SJSA1 (cell line): ENCODE measurements around the gene CXCL6. TPM values are rescaled to one million over a fixed set of nuclear protein-coding genes. Genes with fewer than 3 reads are reported as not detected.

ENCODE experiments used
- DNase-seq, 2 experiments: peaks; one replicate each; pipeline ENCODE4 v3.0.0-alpha.2; 2015 to 2020; ENCODE audit warnings: low spot score in 2 of 2, low read depth in 1 of 2
- H3K27ac ChIP-seq: fragments of 250-450 bp; sonication (Bioruptor Pico); 2 replicates; pipeline ENCODE4 v1.5.1; 2020; ENCODE audit warnings: mild to moderate bottlenecking, moderate library complexity
- H3K27me3 ChIP-seq: fragments of 250-450 bp; sonication (Bioruptor Pico); replicated peaks from 2 replicates; pipeline ENCODE4 v1.5.1; 2020; ENCODE audit warnings: mild to moderate bottlenecking, moderate library complexity
- H3K36me3 ChIP-seq: fragments of 250-450 bp; sonication (Bioruptor Pico); 2 replicates; pipeline ENCODE4 v1.5.1; 2020; ENCODE audit warnings: mild to moderate bottlenecking
- H3K4me1 ChIP-seq: fragments of 250-450 bp; sonication (Bioruptor Pico); replicated peaks from 2 replicates; pipeline ENCODE4 v1.6.1; 2021; ENCODE audit warnings: mild to moderate bottlenecking
- H3K4me3 ChIP-seq: fragments of 250-450 bp; sonication (Bioruptor Pico); 2 replicates; pipeline ENCODE4 v1.5.1; 2020; ENCODE audit warnings: mild to moderate bottlenecking
- H3K9me3 ChIP-seq: fragments of 250-450 bp; sonication (Bioruptor Pico); replicated peaks from 2 replicates; pipeline ENCODE4 v1.5.1; 2020; ENCODE audit warnings: mild to moderate bottlenecking
- total RNA-seq: library from RNA; depleted of rRNA; stranded (reverse); fragments of >200 nt; shearing (Covaris generic); gene quantifications from 2 replicates; pipeline ENCODE4 v1.2.3, GENCODE V29; 2014

Gene CXCL6
- total RNA-seq, 1 experiment from 2014 or later: not detected

DNA sequence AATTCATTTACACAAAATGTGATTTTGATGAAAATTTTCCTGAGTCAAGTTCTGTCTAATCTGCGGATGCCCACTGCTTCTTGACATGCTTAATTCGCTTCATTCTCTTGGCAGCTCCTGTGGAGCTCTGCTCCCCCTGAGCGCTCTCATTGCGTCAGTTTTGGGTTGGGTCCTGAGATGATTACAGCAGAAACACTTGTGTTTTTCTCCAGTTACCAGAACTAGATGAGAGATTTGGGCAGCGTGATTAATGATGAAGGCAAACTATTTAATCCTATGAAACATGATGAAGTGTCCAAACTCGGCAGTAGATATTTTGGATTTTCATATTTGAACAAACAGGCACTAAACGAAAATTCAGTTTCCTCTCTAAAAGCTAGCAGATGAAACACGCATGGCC, 28.5 kb downstream of the CXCL6 start:
- no peak for DNase-seq
- no peak overlapping the region for H3K4me3 ChIP-seq
- no peaks in the 10 kb centered on the region for H3K36me3 ChIP-seq
- H3K27ac ChIP-seq: no peak overlapping the region
- H3K27me3 ChIP-seq: peaks cover 10% of the 10 kb centered on the region; the same call in 1 of the 2 replicates
- peaks cover 27% of the 10 kb centered on the region for H3K4me1 ChIP-seq
- H3K9me3 ChIP-seq: no peaks in the 10 kb centered on the region

DNA sequence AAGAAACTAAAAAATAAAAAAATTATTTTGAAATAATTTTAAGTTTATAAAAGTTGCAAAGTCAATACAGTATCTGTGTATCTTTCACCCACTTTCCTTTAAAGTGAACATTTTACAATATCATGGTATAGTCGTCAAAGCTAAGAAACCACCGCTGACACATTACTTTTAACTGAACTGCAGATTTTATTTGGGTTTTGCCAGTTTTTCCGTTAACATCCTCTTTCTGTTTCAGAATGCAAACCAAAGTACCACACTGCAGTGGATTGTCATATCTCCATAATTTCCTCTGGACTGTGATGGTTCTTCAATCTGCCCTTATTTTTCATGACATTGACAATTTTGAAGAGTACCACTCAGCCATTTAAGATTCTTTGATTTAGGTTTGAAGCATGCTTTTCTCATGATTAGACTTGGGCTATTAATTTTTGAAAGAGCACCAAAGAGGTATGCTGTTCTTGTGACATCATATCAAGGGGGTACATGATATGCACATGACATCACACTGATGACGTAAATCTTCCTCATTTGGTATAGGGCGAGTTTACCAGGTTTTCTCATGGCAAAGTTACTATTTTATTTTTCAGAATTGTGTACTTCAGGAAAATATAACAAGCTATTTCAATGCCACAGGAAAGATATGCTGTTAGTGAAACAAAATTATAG, 29.1 kb downstream of the CXCL6 start:
- Histone ChIP-seq H3K27ac (no peak overlapping the region), H3K27me3 (peaks cover 12% of the 10 kb centered on the region; the same call in 1 of the 2 replicates), H3K4me1 (peaks cover 21% of the 10 kb centered on the region), H3K36me3 (no peaks in the 10 kb centered on the region), H3K4me3 (no peak overlapping the region), H3K9me3 (no peaks in the 10 kb centered on the region)
- DNase-seq: no peak

DNA sequence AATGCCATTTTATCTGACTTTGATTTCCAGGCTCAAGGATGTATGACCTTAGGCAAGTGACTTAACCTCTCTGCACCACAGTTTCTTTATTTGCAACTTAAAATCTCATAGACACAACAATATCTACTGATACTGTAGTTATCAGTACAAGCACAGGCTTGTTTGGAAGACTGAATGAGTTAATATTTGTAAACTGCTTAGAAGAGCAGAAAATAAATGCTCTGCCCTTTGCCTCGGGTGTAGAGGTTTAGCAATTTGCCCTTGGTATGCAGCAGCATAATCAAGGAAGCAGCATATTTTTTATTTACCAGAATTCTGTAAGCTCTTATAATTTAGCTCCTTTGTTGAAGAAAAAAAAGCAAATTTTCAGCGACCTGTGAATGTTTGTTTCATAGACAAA, 29.8 kb downstream of the CXCL6 start:
- no peaks in the 10 kb centered on the region for H3K36me3 ChIP-seq

DNA sequence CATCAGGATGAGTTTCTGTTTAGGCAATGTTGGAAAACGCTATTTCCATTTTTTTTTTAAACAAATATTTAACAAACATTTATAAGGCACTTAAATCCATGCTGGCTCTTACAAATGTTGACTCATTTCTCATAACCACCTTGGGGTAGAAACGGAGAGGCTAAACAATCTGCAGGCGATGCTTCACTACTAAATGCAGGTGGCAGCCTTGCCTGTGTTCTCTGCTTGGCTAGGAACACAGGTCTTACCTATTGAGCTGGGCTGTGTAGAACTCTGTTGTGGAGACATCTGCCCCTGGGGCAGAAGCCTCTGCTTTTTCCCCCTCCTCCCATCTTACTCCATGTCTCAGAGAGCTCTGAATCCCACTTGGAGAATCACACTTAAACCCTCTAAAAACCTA, 31.3 kb downstream of the CXCL6 start:
- Histone ChIP-seq H3K27ac (no peak overlapping the region), H3K4me1 (peaks cover 14% of the 10 kb centered on the region), H3K9me3 (no peaks in the 10 kb centered on the region), H3K27me3 (peaks cover 14% of the 10 kb centered on the region), H3K4me3 (no peak overlapping the region), H3K36me3 (no peaks in the 10 kb centered on the region)
- no peak for DNase-seq

More for the DNA sequence above, 29.8 kb downstream of the CXCL6 start:
- Histone ChIP-seq H3K27ac (no peak overlapping the region), H3K27me3 (peaks cover 14% of the 10 kb centered on the region; the same call in 1 of the 2 replicates), H3K4me3 (no peak overlapping the region), H3K4me1 (peaks cover 21% of the 10 kb centered on the region), H3K9me3 (no peaks in the 10 kb centered on the region)
- no peak for DNase-seq

DNA sequence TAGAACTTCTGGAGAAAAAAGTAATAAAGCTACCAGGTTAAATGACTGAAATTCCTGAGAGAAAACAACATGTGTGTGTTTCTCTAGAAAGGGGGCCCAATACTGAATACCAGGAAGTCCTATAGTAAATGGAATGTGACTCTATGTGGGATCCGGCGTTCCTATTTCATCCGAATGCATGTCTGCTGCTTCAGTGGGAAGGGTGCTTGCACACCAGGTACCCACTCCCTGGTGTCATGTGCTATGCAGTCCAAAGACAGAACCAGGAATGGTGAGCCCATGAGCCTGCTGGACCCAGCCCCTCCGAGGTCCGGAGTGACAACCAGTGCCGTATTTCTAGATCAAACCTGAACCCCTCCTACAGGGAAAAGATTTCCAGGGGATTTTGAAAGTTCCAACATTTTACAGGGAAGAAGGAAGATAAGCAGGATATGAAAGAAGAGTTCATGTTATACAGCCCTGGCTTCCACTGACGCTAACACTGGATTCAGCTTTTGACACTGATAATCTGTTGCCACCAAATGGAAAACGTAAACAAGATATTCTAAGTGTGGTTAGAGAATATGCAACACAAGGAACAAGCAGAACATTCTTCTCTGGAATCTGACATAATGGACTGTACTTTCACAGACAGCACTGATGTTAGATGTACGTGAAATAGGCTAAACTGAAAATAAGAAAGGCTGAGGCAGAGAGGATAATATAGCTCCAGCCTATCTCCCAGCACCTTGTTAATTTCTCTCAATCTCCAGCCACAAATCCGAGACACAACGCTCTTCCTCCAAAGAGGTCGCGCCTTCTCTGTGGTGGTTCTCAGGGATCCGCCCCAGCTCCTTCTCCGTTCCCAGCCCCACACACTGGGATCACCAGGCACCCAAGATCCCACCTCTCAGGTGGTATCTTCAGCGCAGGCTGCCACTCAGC, 32.0 kb downstream of the CXCL6 start:
- H3K9me3 ChIP-seq: no peaks in the 10 kb centered on the region
- peak overlapping the region; percentile 39 for H3K4me3 ChIP-seq
- peaks cover 14% of the 10 kb centered on the region for H3K4me1 ChIP-seq
- H3K36me3 ChIP-seq: no peaks in the 10 kb centered on the region
- peak in 1 of 2 experiments; percentile 15 for DNase-seq
- H3K27me3 ChIP-seq: peaks cover 14% of the 10 kb centered on the region
- H3K27ac ChIP-seq: no peak overlapping the region

DNA sequence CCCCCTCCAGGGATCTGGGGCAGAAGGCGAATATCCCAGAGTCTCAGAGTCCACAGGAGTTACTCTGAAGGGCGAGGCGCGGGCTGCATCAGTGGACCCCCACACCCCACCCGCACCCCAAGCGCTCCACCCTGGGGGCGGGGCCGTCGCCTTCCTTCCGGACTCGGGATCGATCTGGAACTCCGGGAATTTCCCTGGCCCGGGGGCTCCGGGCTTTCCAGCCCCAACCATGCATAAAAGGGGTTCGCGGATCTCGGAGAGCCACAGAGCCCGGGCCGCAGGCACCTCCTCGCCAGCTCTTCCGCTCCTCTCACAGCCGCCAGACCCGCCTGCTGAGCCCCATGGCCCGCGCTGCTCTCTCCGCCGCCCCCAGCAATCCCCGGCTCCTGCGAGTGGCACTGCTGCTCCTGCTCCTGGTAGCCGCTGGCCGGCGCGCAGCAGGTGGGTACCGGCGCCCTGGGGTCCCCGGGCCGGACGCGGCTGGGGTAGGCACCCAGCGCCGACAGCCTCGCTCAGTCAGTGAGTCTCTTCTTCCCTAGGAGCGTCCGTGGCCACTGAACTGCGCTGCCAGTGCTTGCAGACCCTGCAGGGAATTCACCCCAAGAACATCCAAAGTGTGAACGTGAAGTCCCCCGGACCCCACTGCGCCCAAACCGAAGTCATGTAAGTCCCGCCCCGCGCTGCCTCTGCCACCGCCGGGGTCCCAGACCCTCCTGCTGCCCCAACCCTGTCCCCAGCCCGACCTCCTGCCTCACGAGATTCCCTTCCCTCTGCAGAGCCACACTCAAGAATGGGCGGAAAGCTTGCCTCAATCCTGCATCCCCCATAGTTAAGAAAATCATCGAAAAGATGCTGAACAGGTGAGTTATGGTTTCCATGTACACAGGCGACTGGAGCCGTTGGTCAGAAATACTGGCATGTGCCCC, 32.9 kb downstream of the CXCL6 start, which contains the start of gene CXCL1:
TSS of gene CXCL1 (plus strand) at position 264 of the 926 bp plus-strand sequence. CDS start at position 342, 78 bp downstream.
- Histone ChIP-seq H3K4me1 (peaks cover 14% of the 10 kb centered on the region), H3K36me3 (no peaks in the 10 kb centered on the region), H3K27ac (no peak within 1 kb of the TSS), H3K9me3 (no peaks in the 10 kb centered on the region), H3K4me3 (peak within 1 kb of the TSS; percentile 39), H3K27me3 (peaks cover 14% of the 10 kb centered on the region)
- peak in 1 of 2 experiments; percentile 18 for DNase-seq

DNA sequence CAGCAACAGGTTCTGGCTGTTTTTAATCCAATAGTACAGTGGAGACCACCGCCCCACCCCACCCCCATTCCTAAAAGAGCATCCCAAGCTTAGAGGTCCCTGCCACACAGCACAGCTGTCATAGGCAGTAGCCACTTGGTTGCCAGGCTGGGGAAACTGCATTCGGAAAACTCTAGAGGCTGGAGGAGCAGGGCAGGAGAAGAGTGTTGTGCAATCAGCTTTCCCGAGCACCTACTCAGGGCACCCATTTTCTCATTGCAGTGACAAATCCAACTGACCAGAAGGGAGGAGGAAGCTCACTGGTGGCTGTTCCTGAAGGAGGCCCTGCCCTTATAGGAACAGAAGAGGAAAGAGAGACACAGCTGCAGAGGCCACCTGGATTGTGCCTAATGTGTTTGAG, 33.8 kb downstream of the CXCL6 start:
- H3K36me3 ChIP-seq: no peaks in the 10 kb centered on the region
- peaks cover 11% of the 10 kb centered on the region for H3K27me3 ChIP-seq
- no peaks in the 10 kb centered on the region for H3K9me3 ChIP-seq
- H3K4me3 ChIP-seq: no peak overlapping the region
- no peak for DNase-seq
- H3K4me1 ChIP-seq: peaks cover 14% of the 10 kb centered on the region
- H3K27ac ChIP-seq: no peak overlapping the region

DNA sequence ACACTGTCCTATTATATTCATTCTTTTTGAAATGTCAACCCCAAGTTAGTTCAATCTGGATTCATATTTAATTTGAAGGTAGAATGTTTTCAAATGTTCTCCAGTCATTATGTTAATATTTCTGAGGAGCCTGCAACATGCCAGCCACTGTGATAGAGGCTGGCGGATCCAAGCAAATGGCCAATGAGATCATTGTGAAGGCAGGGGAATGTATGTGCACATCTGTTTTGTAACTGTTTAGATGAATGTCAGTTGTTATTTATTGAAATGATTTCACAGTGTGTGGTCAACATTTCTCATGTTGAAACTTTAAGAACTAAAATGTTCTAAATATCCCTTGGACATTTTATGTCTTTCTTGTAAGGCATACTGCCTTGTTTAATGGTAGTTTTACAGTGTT, 34.3 kb downstream of the CXCL6 start:
- Histone ChIP-seq H3K27me3 (peaks cover 7% of the 10 kb centered on the region), H3K36me3 (no peaks in the 10 kb centered on the region), H3K4me1 (peaks cover 14% of the 10 kb centered on the region), H3K27ac (no peak overlapping the region), H3K9me3 (no peaks in the 10 kb centered on the region), H3K4me3 (no peak overlapping the region)
- DNase-seq: no peak

DNA sequence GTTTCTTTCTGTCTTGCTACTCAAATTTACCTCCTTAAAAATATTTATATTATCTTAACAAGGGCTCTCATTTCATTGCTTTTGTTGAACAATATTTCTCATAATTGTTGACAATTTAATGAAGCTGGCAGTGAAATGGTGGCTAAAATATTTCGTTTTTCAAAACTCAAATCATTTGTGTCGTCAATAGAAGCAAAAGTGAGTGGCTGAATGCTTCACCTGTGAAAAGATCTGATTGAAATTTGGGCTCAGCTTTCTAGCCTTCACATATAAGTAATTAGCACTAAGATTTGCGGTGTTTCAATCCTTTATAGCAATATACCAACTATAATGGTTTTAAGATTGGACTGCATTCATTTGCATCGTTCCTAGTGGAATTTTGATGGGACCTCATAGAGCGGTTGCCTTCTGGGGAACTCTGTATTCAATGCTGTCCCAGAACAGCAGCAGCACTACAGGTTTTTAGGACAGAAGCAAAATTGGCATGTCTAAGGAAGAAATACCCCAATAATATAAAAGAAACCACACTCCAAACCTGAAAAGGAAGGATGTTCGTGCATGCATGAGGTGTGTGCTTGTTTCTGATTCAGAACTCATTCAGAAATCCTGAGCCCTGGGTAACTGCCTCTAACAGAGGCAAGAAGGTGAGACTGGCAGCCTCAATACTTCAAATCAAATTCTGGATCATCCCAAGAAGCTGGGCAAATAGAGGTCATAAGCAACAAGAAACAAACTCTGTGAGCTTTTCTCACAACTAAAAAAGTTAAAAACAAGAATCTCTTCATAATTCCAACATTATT, 35.2 kb downstream of the CXCL6 start:
- no peak for DNase-seq
- Histone ChIP-seq H3K27ac (no peak overlapping the region), H3K36me3 (no peaks in the 10 kb centered on the region), H3K27me3 (peaks cover 4% of the 10 kb centered on the region), H3K4me3 (no peak overlapping the region), H3K9me3 (no peaks in the 10 kb centered on the region), H3K4me1 (peaks cover 14% of the 10 kb centered on the region)

DNA sequence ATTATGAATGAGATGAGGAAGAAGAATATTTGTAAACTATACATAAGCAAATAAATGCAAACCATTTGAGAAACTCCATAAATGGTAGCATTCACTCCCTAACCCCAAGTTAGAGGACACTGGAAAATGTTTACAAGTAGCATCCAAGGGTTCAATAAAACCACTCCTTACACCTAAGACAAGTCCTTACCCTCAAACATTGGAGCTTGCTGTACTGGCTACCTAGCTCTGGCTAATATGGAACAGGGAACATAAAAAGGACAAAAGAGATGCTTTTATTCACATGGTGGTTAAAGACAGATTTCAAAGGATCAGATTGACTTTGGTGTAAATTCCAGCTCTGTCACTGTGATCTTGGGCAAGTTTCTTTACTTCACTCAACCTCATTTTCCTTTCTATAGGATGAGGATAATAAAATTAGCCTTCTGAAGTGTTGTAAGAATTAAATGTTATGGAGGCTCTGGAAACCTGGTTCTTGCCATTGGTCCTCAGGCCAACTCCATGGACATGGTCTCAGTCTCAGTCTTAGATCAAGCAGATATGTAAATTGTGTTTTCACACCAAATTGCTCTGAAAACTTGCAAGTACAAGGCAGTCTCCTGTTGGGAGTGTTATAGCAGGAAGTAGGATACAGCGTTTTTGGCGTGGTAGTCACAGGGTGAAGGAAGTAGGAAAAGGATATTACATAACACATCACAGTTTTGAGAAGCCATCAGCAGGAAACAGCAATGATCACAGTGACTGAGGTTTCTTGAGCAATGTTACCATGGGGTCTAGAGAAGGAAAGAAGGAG, 36.0 kb downstream of the CXCL6 start:
- H3K4me1 ChIP-seq: peaks cover 14% of the 10 kb centered on the region
- no peaks in the 10 kb centered on the region for H3K36me3 ChIP-seq
- no peak for DNase-seq
- peaks cover 4% of the 10 kb centered on the region for H3K27me3 ChIP-seq
- no peaks in the 10 kb centered on the region for H3K9me3 ChIP-seq
- H3K4me3 ChIP-seq: no peak overlapping the region
- H3K27ac ChIP-seq: no peak overlapping the region

DNA sequence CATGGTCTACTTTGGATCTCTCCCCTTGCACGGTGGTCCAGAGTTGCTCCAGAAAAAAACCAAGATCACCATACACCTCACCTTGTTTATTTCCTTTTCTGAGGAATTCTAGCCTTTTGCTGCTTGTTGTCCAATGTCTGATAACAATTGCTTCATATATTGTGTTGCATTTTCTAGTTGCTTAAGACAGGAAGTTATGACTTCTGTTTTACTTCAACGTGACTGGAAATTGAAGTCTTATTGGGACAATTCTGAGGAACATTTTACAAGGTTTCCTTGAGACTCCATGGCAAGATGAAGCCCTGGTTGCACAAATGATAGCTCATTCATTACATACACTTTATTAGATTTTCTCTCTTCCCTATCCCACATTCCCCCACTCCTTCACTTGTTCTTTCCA, 37.9 kb downstream of the CXCL6 start:
- no peak overlapping the region for H3K4me3 ChIP-seq

DNA sequence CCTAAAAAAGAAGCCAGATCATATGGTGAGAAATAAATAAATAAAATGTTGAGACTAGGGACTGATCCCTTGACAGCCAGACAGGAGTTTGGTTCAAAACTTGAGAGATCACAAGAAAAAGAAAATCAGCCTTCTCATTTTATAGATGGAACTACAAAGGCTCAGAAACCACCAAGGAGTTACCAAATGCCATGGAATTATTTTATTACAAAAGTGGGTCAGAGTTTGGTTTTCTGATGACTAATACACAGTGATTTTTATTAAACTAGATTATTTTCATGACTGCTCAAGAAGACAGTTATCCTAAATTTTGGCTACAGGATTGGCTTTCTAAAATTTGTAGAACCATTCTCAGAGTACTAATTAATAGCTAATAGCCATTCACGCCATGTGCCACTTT, 38.9 kb downstream of the CXCL6 start:
- DNase-seq: no peak
- no peaks in the 10 kb centered on the region for H3K36me3 ChIP-seq

More for the DNA sequence above, 37.9 kb downstream of the CXCL6 start:
- H3K9me3 ChIP-seq: no peaks in the 10 kb centered on the region
- H3K4me1 ChIP-seq: no peaks in the 10 kb centered on the region
- no peaks in the 10 kb centered on the region for H3K36me3 ChIP-seq
- peaks cover 4% of the 10 kb centered on the region; the same call in 1 of the 2 replicates for H3K27me3 ChIP-seq
- no peak for DNase-seq
- no peak overlapping the region for H3K27ac ChIP-seq

More for the DNA sequence above, 38.9 kb downstream of the CXCL6 start:
- Histone ChIP-seq H3K4me1 (no peaks in the 10 kb centered on the region), H3K27me3 (peaks cover 3% of the 10 kb centered on the region; the same call in 1 of the 2 replicates), H3K9me3 (no peaks in the 10 kb centered on the region), H3K27ac (no peak overlapping the region), H3K4me3 (no peak overlapping the region)
